GM23338 (cell line): ENCODE measurements around the gene TCL1A. TPM values are rescaled to one million over a fixed set of nuclear protein-coding genes. Genes with fewer than 3 reads are reported as not detected.

Source experiments
- ATAC-seq: fragments of 200-7000 bp; cut with Tn5 transposase; 3 replicates; pipeline ENCODE4 v1.9.1; 2020
- DNase-seq: peaks from one replicate; pipeline ENCODE4 v3.0.0-alpha.2; 2015; ENCODE audit warnings: low spot score
- H2AFZ ChIP-seq: fragments of 200-600 bp; sonication (generic); 2 replicates; pipeline ENCODE4 v1.8.0; 2016; ENCODE audit warnings: antibody characterized with exemption, mild to moderate bottlenecking, moderate library complexity
- H3F3A ChIP-seq: fragments of 200-600 bp; sonication (generic); replicated peaks from 2 replicates; pipeline ENCODE4 v1.8.0; 2017; ENCODE audit warnings: antibody characterized with exemption, mixed run types, low read depth
- H3K27ac ChIP-seq: fragments of 200-600 bp; sonication (generic); 2 replicates; pipeline ENCODE4 v1.6.1; 2016; ENCODE audit warnings: low read depth
- H3K27me3 ChIP-seq: fragments of 200-600 bp; sonication (generic); 2 replicates; pipeline ENCODE4 v1.8.0; 2016; ENCODE audit warnings: mild to moderate bottlenecking, mixed run types, moderate library complexity; ENCODE audit not compliant: insufficient read depth
- H3K36me3 ChIP-seq: fragments of 200-600 bp; sonication (generic); 2 replicates; pipeline ENCODE4 v1.8.0; 2016; ENCODE audit warnings: mild to moderate bottlenecking; ENCODE audit not compliant: insufficient read depth
- H3K4me1 ChIP-seq: fragments of 200-600 bp; sonication (generic); 2 replicates; pipeline ENCODE4 v1.8.0; 2016; ENCODE audit warnings: mild to moderate bottlenecking, moderate library complexity; ENCODE audit not compliant: insufficient read depth
- H3K4me2 ChIP-seq: fragments of 200-600 bp; sonication (generic); 2 replicates; pipeline ENCODE4 v1.7.1; 2017; ENCODE audit warnings: mixed run types
- H3K4me3 ChIP-seq: fragments of 200-600 bp; sonication (generic); 2 replicates; pipeline ENCODE4 v1.6.1; 2016; ENCODE audit warnings: mixed run types
- H3K79me2 ChIP-seq: fragments of 200-600 bp; sonication (generic); replicated peaks from 2 replicates; pipeline ENCODE4 v1.8.0; 2017; ENCODE audit warnings: mild to moderate bottlenecking; ENCODE audit not compliant: insufficient read depth
- H3K9me2 ChIP-seq: fragments of 200-600 bp; sonication (generic); 2 replicates; pipeline ENCODE4 v1.8.0; 2017; ENCODE audit not compliant: insufficient read depth
- H4K20me1 ChIP-seq: fragments of 200-600 bp; sonication (generic); replicated peaks from 2 replicates; pipeline ENCODE4 v1.8.0; 2017; ENCODE audit warnings: mild to moderate bottlenecking; ENCODE audit not compliant: insufficient read depth
- H3K27ac Mint-ChIP-seq: 2 replicates; pipeline ENCODE4 v1.8.0; 2020; ENCODE audit warnings: inconsistent platforms, mild to moderate bottlenecking, moderate library complexity, mixed read lengths
- H3K27me3 Mint-ChIP-seq: 3 replicates; pipeline ENCODE4 v1.8.0; 2022; ENCODE audit warnings: low read depth, mild to moderate bottlenecking, moderate library complexity, mixed read lengths, inconsistent platforms; ENCODE audit not compliant: insufficient read depth, poor library complexity
- H3K36me3 Mint-ChIP-seq: 3 replicates; pipeline ENCODE4 v1.8.0; 2021; ENCODE audit warnings: low read depth, mild to moderate bottlenecking, inconsistent platforms, moderate library complexity, mixed read lengths
- H3K4me1 Mint-ChIP-seq: 3 replicates; pipeline ENCODE4 v1.8.0; 2020; ENCODE audit warnings: mild to moderate bottlenecking, inconsistent platforms, mixed read lengths
- H3K4me3 Mint-ChIP-seq: 3 replicates; pipeline ENCODE4 v1.8.0; 2021; ENCODE audit warnings: moderate library complexity, mild to moderate bottlenecking, inconsistent platforms, mixed read lengths
- H3K9me3 Mint-ChIP-seq: 3 replicates; pipeline ENCODE4 v1.8.0; 2020; ENCODE audit warnings: moderate library complexity, mild to moderate bottlenecking, inconsistent platforms, mixed read lengths
- CREB1 ChIP-seq: fragments of 250-450 bp; sonication (Bioruptor Pico); IDR thresholded peaks from 2 replicates; pipeline ENCODE4 v1.5.0; 2020; ENCODE audit warnings: low read depth, mild to moderate bottlenecking, moderate library complexity
- EZH2 ChIP-seq: fragments of 200-600 bp; sonication (generic); IDR thresholded peaks from one replicate; pipeline ENCODE4 v1.8.0; 2017; ENCODE audit warnings: antibody characterized with exemption, mild to moderate bottlenecking, low read depth; ENCODE audit not compliant: unreplicated experiment
- EZH2phosphoT487 ChIP-seq: fragments of 200-600 bp; sonication (generic); IDR thresholded peaks from one replicate; pipeline ENCODE4 v1.8.1; 2018; ENCODE audit warnings: antibody characterized with exemption; ENCODE audit not compliant: unreplicated experiment
- JUNB ChIP-seq: IDR thresholded peaks from one replicate; pipeline ENCODE4 v1.6.1; 2016; ENCODE audit warnings: antibody characterized with exemption; ENCODE audit not compliant: unreplicated experiment
- NANOG ChIP-seq: IDR thresholded peaks from 2 replicates; pipeline ENCODE4 v1.6.1; 2016; ENCODE audit warnings: antibody characterized with exemption, borderline replicate concordance
- POLR2AphosphoS5 ChIP-seq: IDR thresholded peaks from 2 replicates; pipeline ENCODE4 v1.6.1; 2016; ENCODE audit warnings: antibody characterized with exemption, low read depth
- STAT1 ChIP-seq: IDR thresholded peaks from one replicate; pipeline ENCODE4 v1.6.1; 2016; ENCODE audit warnings: antibody characterized with exemption; ENCODE audit not compliant: unreplicated experiment
- ZNF114 ChIP-seq: fragments of 250-450 bp; sonication (Bioruptor Pico); IDR thresholded peaks from 2 replicates; pipeline ENCODE4 v1.5.0; 2020; ENCODE audit warnings: mild to moderate bottlenecking, moderate library complexity
- polyA plus RNA-seq: library from polyadenylated mRNA; unstranded; fragments of >200 nt; fragmentation: Nextera tagmentation; extraction: Ambion mirVana; gene quantifications from 2 replicates; pipeline ENCODE4 v1.2.1, GENCODE V29; 2016
- total RNA-seq: library from RNA; depleted of rRNA; stranded (reverse); fragments of >200 nt; shearing (Covaris generic); gene quantifications from 2 replicates; pipeline ENCODE4 v1.2.3, GENCODE V29; 2014
- TF ChIP-seq, protein P1 (sequence below), 2 experiments: fragments of 200-600 bp in 1 of 2; sonication (generic) in 1 of 2; conservative IDR thresholded peaks; 2 replicates each; pipeline versions ENCODE4 v1.5.1 to v1.6.1; 2016 to 2017; ENCODE audit warnings: antibody characterized with exemption in 2 of 2, low read depth in 2 of 2, mild to moderate bottlenecking in 2 of 2, moderate library complexity in 1 of 2
- TF ChIP-seq, protein P2 (sequence below): IDR thresholded peaks from 2 replicates; pipeline ENCODE4 v1.6.1; 2016; ENCODE audit warnings: antibody characterized with exemption
- TF ChIP-seq, protein P3 (sequence below): IDR thresholded peaks from one replicate; pipeline ENCODE4 v1.6.1; 2018; ENCODE audit warnings: antibody characterized with exemption; ENCODE audit not compliant: unreplicated experiment

The TCL1A gene
- total and polyA plus RNA-seq, 2 experiments from 2014 or later, result 3.6 to 5.3 TPM

DNA sequence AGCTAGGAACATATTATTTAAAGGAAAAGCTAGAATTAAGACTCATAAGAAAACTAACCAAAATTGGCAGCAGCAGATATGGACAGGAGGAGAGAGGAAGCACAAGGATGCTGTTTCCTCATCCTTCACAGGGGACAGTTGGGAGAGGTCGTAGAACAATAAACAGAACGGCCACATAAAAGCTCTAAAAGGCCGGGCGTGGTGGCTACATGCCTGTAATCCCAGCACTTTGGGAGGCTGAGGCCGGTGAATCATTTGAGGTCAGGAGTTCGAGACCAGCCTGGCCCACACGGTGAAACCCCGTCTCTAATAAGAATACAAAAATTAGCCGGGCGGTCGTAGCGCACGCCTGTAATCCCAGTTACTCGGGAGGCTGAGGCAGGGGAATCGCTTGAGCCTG is 17.2 kb downstream of the TCL1A start (continued):
- TF ChIP-seq, protein P1, sequence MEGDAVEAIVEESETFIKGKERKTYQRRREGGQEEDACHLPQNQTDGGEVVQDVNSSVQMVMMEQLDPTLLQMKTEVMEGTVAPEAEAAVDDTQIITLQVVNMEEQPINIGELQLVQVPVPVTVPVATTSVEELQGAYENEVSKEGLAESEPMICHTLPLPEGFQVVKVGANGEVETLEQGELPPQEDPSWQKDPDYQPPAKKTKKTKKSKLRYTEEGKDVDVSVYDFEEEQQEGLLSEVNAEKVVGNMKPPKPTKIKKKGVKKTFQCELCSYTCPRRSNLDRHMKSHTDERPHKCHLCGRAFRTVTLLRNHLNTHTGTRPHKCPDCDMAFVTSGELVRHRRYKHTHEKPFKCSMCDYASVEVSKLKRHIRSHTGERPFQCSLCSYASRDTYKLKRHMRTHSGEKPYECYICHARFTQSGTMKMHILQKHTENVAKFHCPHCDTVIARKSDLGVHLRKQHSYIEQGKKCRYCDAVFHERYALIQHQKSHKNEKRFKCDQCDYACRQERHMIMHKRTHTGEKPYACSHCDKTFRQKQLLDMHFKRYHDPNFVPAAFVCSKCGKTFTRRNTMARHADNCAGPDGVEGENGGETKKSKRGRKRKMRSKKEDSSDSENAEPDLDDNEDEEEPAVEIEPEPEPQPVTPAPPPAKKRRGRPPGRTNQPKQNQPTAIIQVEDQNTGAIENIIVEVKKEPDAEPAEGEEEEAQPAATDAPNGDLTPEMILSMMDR (conservative IDR thresholded peaks at IDR 0.05; ENCODE audit: low read depth in 2 of 2), result no peak
- TF ChIP-seq JUNB (no peak), CREB1 (CRISPR knock-in tag) (no peak), STAT1 (no peak), ZNF114 (CRISPR knock-in tag) (no peak), POLR2AphosphoS5 (no peak), EZH2phosphoT487 (no peak), EZH2 (no peak), NANOG (no peak)
- TF ChIP-seq, protein P2, sequence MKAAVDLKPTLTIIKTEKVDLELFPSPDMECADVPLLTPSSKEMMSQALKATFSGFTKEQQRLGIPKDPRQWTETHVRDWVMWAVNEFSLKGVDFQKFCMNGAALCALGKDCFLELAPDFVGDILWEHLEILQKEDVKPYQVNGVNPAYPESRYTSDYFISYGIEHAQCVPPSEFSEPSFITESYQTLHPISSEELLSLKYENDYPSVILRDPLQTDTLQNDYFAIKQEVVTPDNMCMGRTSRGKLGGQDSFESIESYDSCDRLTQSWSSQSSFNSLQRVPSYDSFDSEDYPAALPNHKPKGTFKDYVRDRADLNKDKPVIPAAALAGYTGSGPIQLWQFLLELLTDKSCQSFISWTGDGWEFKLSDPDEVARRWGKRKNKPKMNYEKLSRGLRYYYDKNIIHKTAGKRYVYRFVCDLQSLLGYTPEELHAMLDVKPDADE, result no peak
- TF ChIP-seq, protein P3, sequence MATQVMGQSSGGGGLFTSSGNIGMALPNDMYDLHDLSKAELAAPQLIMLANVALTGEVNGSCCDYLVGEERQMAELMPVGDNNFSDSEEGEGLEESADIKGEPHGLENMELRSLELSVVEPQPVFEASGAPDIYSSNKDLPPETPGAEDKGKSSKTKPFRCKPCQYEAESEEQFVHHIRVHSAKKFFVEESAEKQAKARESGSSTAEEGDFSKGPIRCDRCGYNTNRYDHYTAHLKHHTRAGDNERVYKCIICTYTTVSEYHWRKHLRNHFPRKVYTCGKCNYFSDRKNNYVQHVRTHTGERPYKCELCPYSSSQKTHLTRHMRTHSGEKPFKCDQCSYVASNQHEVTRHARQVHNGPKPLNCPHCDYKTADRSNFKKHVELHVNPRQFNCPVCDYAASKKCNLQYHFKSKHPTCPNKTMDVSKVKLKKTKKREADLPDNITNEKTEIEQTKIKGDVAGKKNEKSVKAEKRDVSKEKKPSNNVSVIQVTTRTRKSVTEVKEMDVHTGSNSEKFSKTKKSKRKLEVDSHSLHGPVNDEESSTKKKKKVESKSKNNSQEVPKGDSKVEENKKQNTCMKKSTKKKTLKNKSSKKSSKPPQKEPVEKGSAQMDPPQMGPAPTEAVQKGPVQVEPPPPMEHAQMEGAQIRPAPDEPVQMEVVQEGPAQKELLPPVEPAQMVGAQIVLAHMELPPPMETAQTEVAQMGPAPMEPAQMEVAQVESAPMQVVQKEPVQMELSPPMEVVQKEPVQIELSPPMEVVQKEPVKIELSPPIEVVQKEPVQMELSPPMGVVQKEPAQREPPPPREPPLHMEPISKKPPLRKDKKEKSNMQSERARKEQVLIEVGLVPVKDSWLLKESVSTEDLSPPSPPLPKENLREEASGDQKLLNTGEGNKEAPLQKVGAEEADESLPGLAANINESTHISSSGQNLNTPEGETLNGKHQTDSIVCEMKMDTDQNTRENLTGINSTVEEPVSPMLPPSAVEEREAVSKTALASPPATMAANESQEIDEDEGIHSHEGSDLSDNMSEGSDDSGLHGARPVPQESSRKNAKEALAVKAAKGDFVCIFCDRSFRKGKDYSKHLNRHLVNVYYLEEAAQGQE, result no peak

DNA sequence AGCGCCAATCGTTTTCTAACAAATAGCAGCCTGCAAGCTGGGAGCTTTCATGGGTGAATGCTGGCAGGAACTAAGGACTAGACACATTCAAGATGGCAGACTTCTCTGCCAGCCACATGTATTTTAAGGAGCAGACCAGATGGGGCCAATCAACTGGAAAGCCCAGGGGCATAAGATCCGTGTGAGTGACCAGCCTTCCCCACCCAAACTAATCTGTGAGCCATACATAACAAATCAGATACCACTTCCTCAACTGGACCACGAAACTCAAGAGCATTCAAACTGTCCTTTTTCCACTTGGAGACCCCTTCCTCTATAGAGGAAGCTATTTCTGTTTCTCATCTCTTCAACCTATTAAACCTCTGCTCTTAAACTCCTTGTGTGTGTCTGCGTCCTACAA is 18.0 kb downstream of the TCL1A start:
- Histone ChIP-seq H3K4me1 (peaks cover 24% of the 10 kb centered on the region), H3K36me3 (no peaks in the 10 kb centered on the region), H2AFZ (no peak overlapping the region), H3K4me3 (no peak overlapping the region), H3K4me2 (no peak overlapping the region), H3K27ac (no peak overlapping the region), H3K9me2 (no peaks in the 10 kb centered on the region), H3F3A (no peaks in the 10 kb centered on the region), H3K79me2 (no peaks in the 10 kb centered on the region), H4K20me1 (no peaks in the 10 kb centered on the region; the same call in 1 of the 2 replicates), H3K27me3 (peaks cover 53% of the 10 kb centered on the region)
- H3K9me3 Mint-ChIP-seq, result no peaks in the 10 kb centered on the region
- H3K4me1 Mint-ChIP-seq, result peaks cover 28% of the 10 kb centered on the region
- H3K27ac Mint-ChIP-seq, result no peak overlapping the region
- no peak overlapping the region for H3K4me3 Mint-ChIP-seq
- ATAC-seq (no peak), DNase-seq (no peak)
- TF ChIP-seq POLR2AphosphoS5, result no peak
- H3K27me3 Mint-ChIP-seq, result peaks cover 51% of the 10 kb centered on the region
- no peaks in the 10 kb centered on the region for H3K36me3 Mint-ChIP-seq
